GM12873 (cell line): ENCODE data around the gene PSMC3.
A peak's percentile ranks its signal among the peaks of the same experiment; 100 is the strongest.

Experiments
- CTCF ChIP-seq: IDR thresholded peaks from 2 replicates; pipeline ENCODE4 v1.5.1; 2012; ENCODE audit warnings: low read depth, mild to moderate bottlenecking, moderate library complexity, low read length, control low read depth; ENCODE audit not compliant: insufficient read depth; ENCODE audit errors: missing control alignments

PSMC3 gene

GRCh38 chr11:47464483-47464882, 38.2 kb upstream of the PSMC3 start:
- TF ChIP-seq CTCF, result no peak

GRCh38 chr11:47461876-47462275, 35.6 kb upstream of the PSMC3 start:
- TF ChIP-seq CTCF, result no peak

- TF ChIP-seq CTCF, result no peak
Observed at GRCh38 chr11:47460571-47461235, 34.5 kb upstream of the PSMC3 start.

- peak; percentile 89 for TF ChIP-seq CTCF
Observed at GRCh38 chr11:47454258-47454671, 28.0 kb upstream of the PSMC3 start.

GRCh38 chr11:47453365-47453764, 27.1 kb upstream of the PSMC3 start:
- no peak for TF ChIP-seq CTCF

GRCh38 chr11:47451990-47452389, 25.8 kb upstream of the PSMC3 start:
- TF ChIP-seq CTCF, result no peak

- no peak for TF ChIP-seq CTCF
Observed at GRCh38 chr11:47451436-47451835, 25.2 kb upstream of the PSMC3 start.

GRCh38 chr11:47449541-47449940, 23.3 kb upstream of the PSMC3 start:
- no peak for TF ChIP-seq CTCF
